Measurements from ENCODE around the gene FXYD5.
A peak's percentile ranks its signal among the peaks of the same experiment; 100 is the strongest.
"Not testable (repeated sequence)": the region's sequence is repeated elsewhere in the genome, so short reads cannot be mapped to it uniquely, and the experiment has no call there.

Gene FXYD5

DNA sequence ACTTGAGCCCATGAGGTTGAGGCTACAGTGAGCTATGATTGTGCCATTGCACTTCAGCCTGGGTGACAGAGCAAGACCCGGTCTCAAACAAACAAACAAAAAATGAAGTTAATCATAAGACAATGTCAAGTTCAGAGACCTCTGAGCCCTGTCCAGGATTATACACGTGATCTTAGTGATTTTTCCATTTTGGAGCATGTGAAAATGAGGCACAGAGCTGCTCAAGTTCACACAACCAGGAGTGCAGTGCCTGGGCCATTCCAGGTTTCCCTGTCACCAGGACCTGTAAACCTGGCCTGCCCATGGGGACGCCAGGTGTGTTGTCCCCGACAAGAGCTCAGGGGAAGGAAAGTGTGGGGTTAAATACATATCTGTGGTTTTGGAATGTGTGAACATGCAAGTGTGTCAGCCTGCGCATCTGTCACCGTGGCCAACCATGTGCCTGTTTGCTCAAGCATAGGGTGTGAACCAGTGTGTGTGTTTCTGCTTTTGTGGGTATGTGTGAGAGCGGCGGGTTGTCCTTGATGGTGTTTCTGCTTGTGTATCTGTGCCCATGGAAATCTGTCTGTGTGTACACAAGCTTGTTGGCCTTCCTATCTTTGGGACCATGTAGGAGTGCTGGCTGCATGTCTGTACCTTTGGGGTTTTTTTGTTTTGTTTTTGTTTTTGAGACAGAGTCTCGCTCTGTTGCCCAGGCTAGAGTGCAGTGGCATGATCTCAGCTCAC is 17.4 kb upstream of the FXYD5 start:
- no peak for DNase-seq (ENCODE audit: low read depth in 2 of 2)

DNA sequence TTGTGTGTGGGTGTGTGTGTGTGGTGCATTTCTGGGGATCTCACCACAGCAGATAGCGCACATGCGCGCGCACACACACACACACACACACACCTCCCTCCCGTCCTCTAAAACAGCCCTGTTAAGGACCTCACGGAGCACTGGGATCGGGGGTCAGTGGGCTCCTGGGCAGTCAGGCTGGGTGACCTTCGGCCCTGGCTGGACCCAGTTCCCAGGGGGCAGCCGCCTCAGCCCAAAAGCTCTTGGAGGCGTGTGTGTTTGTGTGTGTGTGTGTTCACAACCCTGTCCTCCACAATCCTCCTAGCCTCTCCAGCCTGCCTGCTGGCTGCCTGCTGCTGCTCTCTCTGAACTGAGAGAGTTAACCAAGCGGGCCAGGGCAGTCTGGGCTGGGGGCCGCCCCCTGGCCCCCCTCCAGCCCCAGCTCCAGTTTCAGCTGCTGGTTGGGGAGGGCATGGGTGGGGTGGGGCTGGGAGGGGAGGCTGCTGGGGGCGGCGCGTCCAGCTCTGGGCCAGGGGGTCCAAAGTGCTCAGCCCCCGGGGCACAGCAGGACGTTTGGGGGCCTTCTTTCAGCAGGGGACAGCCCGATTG is 16.1 kb upstream of the FXYD5 start, which contains the start of gene FXYD1:
Gene FXYD1, plus strand, starts transcription at position 520 of the 588 bp plus-strand sequence. CDS start 1,256 bp downstream, outside the sequence.
- DNase-seq (ENCODE audit: low read depth in 2 of 2): no peak

DNA sequence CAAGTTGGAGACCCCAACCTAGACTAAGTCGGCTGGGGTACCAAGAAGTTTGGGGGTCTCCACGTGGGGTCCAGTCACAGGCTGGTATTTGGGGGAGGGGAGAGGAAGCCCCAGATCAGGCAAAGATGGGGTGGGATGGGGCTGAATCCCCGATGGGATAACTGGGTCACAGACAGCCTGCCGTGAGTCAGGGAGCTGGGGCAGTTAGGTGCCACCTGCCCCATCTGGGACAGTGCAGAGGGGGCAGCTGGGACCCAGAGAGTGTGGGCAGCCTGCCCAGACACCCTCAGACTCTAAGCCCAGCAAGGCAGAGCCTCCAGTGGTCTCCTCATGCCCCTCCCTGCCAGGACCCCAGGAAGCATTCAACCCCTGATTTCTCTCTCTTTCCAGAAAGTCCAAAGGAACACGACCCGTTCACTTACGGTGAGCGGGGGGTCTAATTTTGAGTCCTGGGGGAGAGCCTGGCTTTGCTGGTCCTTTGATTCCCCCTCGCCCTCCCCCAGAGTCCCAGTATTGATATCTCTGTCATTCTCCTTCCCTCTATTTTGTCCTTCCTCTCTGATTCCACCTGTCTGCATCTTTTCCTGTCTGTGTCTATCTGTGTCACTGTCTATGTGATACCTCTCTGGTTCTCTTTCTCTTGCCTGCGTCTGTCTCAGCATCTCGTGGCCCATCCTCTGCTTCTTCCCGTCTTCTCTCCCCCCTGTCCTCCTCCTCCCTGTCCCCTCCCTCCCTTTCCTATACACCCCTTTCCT is 14.2 kb upstream of the FXYD5 start:
- DNase-seq (ENCODE audit: low read depth in 2 of 2): no peak

DNA sequence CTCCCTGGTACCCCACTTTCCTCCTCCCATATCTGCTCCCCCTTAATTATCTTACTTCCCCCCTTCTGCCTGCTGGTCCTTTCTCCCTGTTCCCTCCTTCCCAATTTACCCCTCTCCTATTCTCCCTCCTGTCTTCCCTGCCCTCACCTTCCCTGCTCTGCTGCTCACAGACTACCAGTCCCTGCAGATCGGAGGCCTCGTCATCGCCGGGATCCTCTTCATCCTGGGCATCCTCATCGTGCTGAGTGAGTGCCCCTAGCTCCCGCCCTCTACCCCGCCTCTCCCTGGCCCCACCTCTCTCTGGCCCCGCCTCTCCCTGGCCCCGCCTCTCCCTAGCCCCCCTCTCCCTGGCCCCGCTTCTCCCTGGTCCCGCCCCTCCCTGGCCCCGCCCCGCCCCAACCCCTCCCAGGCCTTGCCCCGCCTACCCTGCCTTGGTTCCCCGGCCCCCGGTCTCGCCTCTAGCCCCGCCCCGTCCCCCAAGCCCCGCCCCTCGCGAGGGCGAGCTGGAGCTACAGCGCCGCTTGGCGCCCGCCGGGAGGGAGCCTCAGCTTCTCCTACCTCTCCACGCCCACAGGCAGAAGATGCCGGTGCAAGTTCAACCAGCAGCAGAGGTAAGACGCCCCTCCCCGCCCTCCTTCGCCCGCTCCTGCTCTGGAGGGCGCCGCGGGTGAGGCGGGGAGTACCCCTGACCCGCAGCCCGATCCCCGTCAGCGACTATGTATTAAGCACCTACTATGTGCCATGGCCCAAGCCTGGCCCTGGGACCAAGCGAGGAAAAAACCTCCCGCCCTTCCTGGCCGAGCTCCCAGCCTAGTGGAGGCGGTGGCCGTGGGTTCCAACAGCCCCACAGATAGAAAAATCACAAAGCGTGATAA is 13.3 kb upstream of the FXYD5 start:
- peak; percentile 91 to 95 for DNase-seq (ENCODE audit: low read depth in 2 of 2)

DNA sequence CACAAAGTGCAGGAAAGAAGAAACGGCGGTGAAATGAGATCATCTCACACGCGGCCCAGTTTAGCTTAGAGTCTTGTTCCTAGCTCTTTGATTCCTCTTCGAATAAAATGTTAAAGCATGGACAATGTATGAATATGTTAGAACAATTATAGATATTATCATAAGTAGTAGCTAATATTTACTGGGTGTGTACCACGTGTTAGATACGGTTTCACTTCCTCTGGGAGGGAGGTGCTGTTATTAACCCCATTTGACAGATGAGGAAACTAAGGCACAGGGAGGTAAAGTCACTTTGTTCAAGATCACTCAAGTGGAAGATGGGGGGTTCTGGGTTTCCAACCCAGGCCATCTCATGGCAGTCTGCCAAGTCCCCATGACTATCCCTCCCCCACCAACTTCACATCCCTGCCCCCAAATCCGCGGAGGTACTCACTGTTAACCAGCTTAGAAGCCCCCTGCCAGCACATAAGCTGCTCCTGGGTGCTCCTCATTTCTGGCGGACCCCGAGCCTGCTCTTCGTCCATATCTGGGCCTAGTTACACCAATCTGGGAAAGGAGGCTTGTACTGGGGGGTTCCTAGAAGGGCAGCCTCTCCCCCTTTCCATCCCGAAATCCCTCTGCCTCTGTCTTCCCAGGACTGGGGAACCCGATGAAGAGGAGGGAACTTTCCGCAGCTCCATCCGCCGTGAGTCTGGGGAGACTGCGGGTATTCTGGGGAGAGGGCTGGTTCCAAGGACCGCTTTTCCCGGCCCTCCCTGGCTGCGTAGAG is 12.5 kb upstream of the FXYD5 start:
- no peak for DNase-seq (ENCODE audit: low read depth in 2 of 2)

DNA sequence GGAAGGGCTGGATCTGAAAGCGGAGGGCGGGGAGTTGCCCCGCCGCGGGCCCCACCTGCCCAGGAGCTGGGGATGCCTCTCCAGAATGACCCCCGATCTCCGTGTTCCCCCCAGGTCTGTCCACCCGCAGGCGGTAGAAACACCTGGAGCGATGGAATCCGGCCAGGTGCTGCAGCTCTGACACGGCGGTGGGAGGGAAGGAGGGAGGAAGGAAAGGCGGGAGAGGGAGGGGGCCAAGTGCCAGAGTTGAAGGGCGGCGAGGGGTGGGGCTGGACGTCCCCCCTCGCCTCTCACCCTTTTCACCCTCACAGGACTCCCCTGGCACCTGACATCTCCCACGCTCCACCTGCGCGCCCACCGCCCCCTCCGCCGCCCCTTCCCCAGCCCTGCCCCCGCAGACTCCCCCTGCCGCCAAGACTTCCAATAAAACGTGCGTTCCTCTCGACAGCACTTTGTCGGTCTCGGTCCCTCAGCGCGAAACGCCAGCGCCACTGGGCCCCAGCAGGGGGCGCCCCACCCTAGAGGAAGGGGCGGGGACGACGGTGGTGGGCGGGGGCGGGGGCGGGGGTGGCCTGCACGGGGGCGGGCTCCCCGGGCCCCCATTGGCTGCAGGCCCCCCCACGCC is 11.8 kb upstream of the FXYD5 start:
- DNase-seq (ENCODE audit: low read depth in 2 of 2): peak; percentile 43 to 62

DNA sequence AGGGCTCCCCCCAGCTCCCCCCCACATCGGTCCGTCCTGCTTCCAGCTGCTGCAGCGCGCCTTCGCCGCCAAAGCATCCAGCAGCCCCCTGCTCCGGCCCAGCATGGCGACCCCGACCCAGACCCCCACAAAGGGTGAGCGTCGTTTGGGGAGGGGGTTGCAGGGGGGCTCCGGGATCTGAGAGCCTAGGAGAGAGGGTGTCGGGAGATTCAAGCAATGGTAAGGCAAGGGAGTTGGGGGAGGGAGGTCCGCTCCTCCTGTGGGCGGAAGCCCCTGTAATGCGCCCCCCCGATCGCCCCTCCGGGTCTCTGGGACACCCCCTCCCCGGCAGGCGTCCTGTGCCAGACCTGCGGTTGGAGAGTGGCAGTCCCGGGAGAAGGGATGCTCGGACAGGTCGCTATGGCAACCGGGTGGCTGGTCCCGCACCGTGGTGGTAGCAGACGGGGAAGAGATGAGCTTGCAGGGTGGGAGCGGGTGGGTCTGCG is 11.3 kb upstream of the FXYD5 start, which contains the start of gene FXYD7:
Gene FXYD7, plus strand, starts transcription at position 25 of the 485 bp plus-strand sequence. Its CDS starts 79 bp downstream, at position 104.
- no peak for DNase-seq (ENCODE audit: low read depth in 2 of 2)

DNA sequence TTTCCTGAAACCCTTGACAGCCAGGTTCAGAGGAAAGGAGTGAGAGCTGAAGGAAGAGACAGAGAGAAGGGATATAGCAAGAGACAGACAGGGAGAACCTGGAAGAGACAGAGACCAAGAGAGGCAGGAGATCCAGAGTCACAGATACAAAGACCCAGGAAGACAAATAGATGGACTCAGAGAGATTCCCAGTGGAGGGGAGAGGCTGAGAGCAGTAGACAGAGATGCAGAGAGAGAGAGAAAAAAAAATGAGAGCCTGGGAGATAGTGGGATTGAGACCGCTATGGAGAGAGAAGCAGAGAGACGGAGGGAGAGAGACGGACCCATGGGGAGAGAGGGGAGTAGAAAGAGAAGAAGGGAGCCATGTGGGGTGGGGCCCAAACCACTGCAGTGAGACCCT is 10.7 kb upstream of the FXYD5 start:
- no peak for DNase-seq (ENCODE audit: low read depth in 2 of 2)

DNA sequence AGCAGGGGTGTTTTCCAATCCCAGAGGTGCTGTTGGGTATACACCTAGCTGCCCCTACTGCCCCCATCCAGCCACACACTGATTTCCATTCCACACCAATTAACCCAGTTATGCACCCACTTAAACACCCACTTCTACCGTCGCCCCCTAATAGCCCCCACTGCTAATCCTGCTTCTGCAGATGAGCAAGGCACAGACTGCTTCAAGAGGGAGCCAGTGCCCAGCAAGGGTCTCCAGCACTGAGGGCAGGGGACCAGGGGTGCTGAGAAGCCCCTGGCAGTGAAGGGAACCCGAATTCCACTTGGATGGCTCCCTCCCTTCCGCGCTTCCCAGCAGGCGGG is 10.3 kb upstream of the FXYD5 start:
- DNase-seq (ENCODE audit: low read depth in 2 of 2): no peak

DNA sequence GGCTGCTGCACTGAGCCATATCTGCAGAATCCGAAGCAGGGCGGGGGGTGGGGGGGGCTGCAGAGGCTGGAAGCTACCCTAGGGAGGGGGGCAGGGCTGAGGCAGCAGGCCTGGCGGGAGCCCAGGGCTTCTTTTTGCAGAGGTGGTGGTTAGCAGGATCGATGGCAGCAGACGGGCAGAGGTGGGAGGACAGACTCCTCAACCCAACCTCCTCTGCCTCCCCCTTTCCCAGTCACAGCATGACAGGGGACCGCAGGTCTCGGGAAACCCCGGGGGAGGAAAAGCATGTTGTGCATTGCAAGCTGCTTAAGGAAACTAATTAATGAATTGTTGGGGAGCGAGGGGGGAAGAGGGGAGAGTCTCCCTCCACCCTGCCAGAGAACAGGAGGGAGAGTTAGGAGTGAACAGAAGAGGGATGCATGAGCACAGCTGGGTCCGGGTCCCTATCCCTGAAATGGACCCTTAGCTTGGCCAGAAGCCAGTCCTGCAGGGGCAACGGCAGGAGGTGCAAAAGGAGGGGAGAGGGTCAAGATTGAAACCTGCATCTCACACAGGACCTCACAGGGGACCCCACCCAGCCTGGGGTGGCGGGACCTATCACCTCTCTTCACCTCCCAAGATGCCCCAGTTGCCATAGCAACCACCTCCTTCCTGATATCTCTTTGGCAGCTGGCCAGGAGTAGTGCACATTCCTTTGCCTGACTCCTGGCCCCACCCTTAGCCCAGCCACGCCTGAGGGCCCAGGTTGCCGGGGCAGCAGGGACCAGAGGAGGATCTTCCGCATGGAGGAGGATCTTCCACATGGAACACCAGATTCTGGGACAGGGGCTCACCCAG is 9.7 kb upstream of the FXYD5 start:
- DNase-seq (ENCODE audit: low read depth in 2 of 2): no peak

DNA sequence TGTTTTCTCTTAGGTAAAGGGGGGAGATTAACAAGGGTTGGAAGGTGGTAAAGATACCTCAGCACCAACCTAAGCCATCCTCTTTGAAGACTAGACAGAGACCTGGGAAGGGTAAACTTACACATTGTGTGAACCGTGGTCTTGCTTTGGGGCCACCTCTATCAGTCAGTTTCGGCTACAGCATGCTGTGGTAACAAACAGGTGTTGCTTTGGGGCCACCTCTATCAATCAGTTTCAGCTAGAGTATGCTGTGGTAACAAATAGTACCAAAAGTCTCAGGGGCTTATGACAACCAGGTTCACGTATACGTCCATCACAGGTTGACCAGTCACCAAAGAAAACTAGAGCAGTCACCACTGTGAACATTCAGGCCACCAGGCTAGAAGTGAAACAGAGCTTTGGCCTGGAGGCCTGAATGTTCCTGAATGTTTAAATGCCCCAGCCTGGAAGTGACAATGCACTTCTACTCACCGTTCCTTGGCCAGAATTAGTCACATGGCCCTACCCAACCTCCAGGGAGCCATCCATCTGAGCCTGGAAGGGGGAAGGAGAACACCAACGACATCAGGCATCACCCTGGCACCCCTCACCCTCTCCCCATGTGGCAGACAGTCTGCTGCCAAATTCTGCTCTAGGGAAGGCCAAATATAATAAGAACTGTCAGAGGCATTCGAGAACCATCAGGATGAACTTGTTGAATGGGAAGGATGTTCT is 7.6 kb upstream of the FXYD5 start:
- DNase-seq (ENCODE audit: low read depth in 2 of 2): no peak

DNA sequence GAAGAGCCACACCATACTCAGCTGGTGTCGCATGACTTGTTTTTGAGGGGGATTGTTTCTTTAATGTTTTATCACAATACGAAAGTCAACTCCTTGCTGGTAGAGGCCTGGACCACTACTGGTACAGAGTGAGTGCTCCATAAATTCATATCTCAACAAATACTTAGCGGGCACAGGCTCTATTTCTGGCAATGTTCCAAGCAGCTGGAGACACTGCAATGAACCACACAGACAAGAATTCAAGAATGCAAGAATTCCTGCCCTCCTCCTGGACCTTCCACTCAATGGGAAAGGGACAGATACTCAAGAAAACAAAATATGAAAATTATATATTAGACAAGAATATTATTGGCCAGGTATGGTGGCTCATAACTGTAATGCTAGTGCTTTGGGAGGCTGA is 5.1 kb upstream of the FXYD5 start:
- no peak for DNase-seq (ENCODE audit: low read depth in 2 of 2)

DNA sequence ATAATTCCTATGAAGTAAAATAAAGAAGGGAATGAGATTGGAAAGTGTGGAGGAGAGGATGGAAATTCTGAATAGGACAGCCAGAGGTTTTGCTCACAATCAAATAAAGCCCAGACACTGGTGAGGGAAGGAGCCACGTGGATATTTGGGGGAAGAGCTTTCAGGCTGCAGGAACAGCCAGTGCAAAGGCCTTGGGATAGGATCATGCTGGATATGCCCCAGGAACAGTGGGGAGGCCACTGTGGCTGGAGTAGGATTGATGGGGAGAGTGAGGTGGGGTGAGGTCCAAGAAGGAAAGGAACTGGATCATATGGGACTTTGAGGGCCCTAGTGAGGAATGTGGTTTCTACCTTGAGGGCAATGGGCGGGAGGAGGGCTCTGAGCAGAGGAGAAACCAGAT is 4.1 kb upstream of the FXYD5 start:
- DNase-seq (ENCODE audit: low read depth in 2 of 2): no peak

DNA sequence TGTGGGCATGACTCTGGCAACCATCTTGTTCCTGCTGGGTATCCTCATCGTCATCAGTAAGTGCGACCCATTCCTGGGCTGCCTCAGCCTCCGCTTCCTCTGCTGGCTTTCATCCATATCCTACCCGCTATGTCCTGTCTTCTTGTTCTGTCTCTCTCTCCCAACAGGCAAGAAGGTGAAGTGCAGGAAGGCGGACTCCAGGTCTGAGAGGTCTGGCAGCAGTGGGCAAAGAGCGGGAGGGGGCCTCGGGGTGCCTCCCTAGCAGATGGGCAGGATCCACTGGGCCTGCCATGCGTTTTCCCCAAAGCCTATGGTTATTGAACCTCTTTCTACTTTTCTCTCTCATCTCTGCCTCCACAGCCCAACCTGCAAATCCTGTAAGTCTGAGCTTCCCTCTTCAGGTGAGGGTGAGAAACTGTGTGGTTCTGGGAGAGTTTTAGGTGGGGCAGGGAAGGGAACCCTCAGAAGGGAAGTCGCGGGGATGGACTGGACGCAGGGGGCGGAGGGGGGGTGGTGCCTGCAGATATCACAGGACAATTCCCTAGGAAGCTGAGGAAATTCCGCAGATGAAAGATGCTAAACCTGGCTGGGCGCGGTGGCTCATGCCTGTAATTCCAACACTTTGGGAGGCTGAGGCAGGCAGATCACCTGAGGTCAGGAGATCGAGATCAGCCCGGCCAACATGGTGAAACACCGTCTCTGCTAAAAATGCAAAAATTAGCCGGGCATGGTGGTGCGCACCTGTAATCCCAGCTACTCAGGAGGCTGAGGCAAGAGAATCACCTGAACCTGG is 3.1 kb upstream of the FXYD5 start:
- no peak for DNase-seq (ENCODE audit: low read depth in 2 of 2)

DNA sequence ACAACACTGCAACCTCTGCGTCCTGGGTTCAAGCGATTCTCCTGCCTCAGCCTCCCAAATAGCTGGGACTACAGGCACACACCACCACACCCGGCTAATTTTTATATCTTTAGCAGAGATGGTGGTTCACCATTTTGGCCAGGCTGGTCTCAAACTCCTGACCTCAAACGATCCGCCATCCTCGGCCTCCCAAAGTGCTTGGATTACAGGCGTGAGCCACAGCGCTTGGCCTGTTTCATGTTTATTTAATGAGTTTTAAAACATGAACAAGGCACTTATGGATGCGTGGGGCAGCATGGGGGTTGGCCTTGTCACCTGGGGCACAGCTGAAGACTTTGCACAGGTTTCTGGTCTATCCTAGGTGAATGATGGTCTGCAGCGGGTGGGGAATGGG is 1.4 kb upstream of the FXYD5 start:
- not testable (repeated sequence) for DNase-seq (ENCODE audit: low read depth in 2 of 2)

DNA sequence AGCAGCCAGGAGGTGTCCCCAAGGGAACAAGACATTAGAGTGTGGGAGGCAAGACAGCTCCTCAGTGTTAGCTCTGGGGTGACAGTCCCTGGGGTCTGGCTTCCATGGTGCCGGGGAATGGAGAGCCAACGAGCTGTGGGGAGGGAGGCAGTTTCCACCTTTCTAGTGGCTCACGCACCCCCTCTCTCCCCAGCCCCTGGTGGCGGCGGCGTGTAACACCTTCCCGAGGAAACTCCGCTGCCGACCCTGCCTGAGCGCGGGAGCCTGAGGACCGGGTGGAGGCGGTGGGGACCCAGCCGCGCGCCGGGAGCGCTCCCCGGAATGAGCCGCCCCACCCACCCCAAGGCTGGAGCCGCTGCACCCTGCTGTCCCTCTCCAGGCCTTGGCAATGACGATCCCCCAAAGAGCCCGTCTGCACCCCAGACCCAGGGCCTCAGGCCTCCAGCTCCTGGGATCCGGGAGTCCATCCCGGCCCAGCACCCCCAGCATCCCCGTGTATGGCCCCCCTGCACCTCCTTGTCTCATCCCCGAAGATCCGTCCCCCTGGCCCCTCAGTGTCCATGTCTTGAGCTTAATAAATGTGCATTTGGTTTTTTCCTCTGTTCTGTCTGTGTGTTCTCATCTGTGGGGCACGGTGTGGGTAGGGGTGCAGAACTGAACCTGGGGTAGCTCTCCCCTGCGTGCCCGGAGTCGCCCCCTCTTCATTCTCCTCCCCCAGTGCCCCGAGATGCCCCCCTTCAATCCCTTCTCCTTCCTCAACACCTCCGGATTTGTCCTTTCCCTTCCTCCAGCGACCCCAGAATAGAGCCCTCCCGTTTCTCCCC is 622 bp upstream of the FXYD5 start:
- DNase-seq (ENCODE audit: low read depth in 2 of 2): peak; percentile 46 to 62

DNA sequence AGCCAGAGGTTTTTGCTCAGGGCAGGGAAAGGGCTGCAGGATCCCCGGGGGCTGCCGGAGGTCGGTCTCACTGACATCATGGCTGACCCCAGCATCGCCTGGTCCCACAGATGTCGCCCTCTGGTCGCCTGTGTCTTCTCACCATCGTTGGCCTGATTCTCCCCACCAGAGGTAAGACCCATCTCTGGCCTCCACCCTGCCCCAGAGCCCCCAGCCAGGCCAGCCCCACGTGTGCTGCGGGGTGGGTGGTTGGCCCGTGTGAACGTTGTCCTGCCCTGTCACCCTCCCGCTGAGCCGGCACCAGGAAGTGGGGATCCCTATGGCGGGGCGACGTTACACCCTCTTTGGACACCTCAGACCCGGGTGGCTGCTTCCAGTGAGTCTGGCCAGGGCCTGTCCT is 906 bp downstream of the FXYD5 start:
- no peak for DNase-seq (ENCODE audit: low read depth in 2 of 2)

All from stimulated activated CD8-positive, alpha-beta memory T cell treated with anti-CD3 and anti-CD28 coated beads, Interleukin-2, amount 100 ng/mL, for 1 hour (primary cell).